Measurements from ENCODE around the gene CKB.

CKB gene

GRCh38 chr14:103549361-103550311 lies 27.0 kb upstream of the CKB start:
- DNase-seq = no peak

DNA sequence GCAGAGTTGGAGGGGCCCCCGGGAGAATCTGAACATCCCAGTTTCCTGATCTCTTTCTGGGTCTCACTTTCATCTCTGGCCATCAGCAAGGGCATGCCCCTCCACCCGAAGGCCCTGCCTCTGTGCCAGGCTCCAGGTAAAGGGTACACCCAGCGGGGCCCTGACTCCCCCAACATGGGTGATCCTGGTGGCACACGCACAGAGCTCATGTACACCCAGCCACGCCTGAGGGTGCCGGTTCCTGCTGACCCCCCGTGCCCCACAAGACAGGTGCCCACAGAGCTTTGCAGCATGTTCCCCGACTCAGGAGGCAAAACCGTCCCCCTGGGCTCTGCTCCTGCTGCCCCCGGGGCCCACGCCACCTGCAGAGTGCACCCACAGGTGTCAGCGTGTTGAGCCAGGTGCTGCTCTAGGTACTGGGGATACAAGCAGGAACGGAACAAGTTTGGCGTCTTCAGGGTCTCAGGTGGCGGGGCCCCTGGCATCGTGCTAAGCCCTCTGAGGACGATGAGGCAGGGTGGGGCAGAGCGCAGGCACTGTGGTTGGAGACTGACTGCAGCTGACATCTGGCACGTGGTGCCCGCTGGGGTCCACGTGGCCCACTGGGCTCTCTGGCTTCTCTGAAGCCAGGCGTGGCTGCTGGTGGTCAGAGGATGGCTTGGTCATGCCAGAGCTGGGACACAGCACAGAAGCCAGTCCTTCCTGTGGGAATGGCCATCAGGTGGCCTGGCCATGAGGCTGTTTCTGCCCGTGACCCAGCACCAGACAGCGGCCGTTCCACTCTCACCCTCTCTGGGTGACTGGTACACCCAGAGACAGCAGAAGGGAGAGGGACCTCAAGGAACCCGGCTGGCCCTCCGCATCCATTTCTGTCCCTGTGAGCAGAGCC lies 26.1 kb upstream of the CKB start:
- no peak for DNase-seq

- DNase-seq = no peak
Measured at GRCh38 chr14:103547941-103548462, 25.4 kb upstream of the CKB start.

GRCh38 chr14:103547455-103547940 lies 24.9 kb upstream of the CKB start:
- no peak for DNase-seq

DNA sequence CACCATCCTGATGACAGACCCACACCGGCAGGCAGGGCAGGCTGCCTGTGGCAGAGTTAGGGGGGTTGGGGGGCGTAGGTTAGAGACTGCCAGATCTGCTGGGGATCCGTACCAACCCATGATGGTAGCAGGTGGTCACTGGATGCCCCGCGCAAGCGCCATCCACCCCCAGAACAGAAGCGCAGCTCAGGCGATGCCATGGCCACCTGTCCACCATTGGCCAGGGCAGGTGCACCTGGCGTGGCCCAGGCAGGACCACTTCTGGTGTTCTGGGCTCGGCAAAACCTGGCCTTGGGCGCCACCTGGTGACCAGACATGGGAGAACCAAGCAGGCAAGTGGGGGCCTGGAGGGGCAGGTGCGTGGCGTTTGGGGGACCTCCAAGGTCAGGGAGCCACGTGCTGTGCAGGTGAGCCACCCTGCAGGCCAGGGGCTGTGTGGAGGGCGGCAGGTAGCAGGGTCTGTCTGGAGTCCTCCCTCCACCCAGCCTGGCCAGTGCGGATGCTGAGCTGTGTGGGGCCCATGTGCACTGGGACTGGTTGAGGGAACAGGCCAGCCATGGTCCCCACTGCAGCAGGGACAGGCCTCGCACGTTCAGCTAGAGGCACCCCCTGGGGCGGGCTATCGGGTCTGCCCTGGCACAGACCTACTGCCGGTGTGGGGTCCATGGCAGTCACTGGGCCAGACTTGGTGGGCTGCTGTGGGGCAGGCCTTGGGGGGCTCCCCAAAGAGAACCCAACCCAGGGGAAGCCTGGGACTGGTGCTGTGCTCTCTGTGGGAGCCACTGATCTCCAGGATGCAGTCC lies 24.2 kb upstream of the CKB start:
- peak; percentile 66 for DNase-seq

GRCh38 chr14:103545915-103546651 lies 23.5 kb upstream of the CKB start:
- no peak for DNase-seq

- no peak for DNase-seq
Measured at GRCh38 chr14:103545219-103545914, 22.7 kb upstream of the CKB start.

- no peak for DNase-seq
Measured at GRCh38 chr14:103544388-103545218, 22.0 kb upstream of the CKB start.

DNA sequence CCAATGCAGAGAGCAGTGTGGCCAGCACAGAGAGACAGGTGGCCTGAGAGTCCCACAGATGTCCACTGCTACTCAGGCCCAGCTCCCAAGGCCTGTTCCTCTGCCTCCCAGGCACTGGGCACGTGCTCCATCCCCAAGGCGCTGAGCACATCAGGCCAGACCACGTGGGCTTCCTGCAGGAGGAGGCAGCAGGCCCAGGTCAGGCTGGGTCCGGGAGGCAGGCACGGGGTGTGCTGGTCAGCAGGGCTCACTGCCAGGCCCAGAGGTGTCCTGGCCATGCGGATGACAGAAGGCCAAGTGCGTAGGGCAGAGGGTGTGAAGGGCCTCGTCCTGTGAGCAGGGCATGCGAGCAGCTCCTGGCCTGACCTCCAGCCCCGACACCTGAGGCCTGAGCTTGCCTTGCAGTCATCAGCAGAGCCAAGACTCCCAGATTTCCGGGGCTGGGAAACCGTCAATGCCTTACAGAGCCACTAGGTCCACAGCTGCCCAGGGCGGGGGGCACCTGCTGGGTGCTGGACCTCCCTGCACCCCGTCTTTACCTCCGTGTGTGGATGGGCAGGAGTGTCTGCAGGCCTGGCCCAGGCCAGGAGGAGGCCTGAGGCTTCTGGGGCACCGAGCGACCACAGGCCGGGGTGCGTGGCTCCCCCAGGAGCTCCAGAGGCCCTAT lies 21.2 kb upstream of the CKB start:
- DNase-seq = no peak

- no peak for DNase-seq
Measured at GRCh38 chr14:103543140-103543539, 20.5 kb upstream of the CKB start.

- no peak for DNase-seq
Measured at GRCh38 chr14:103542605-103543088, 20.0 kb upstream of the CKB start.

GRCh38 chr14:103541709-103542604 lies 19.3 kb upstream of the CKB start:
- no peak for DNase-seq

- no peak for DNase-seq
Measured at GRCh38 chr14:103540821-103541708, 18.4 kb upstream of the CKB start.

DNA sequence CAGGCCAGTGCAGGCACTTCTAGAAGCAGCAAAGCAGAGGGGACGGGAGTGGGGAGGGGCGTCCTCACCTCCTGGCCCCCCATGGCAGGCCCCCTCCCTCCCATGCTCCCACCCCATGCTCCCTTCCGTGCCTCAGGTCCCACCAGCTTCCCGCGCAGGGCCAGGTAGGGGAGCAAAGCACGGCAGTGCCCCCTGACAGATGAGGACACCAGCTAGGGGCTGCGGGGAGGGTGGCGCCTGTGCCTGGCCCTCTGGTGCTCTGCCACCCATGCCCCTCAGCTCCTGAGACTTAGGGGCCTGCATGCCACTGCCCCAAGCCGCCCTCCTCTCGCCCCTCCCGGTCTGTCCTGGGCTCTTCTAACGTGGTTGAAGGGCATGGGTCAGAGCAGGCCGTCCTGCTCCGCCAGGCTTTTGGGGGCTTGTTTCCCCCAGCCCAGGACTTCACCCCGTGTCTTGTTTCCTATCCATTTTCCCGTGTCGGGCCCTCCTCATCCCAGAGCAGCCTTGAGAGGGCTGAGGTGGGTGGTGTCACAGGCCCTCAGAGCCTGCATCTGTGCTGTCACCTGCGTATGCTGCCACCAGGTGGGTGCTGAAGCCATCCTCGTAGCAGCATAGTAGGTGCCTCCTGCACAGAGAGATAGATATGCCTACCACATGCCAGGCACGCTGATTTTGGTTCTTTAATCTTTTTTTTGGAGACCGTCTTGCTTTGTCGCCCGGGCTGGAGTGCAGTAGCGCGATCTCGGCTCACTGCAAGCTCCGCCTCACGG lies 16.6 kb upstream of the CKB start:
- DNase-seq = no peak

DNA sequence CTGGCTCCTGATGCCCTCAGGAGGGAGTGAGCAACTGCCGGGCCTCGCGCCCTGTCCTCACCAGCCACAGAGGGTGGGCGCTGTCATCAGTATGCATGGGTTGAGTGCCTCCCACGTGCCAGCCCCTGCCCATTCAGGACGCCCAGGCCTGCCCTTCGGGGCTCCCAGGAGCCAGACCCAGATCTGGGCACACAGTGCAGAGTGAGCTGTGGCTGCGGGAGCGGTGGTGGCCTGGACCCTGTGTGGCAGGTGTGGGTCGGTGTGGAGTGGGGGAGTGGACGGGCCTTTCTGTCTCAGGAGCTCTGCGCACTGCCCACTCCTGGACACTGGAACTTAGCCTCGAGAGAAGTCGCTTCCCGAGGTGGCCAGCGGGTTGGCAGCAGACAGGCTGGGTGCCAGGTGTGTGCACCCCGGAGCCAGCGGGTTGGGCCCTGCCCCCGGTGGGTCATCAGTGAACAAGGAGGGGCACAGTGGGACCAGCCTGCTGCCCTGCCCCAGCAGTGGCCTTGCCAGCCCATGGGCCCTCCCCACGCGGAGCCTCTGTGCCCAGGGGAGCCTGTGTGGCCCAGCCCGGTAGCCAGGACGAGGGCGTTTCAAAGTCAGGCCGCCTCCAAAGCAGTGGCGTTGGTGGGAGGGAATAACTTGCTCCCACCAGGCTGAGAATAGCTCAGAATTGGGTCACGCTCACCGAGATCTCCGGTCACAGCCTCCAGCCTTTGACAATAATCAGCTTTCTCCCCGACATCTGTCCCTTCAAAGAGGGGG lies 15.8 kb upstream of the CKB start:
- no peak for DNase-seq

Measured in CD4-positive, alpha-beta T cell treated with Interleukin-4 for 4 hours (primary cell).